ENCODE results near the gene TFCP2. TPM values are rescaled to one million over a fixed set of nuclear protein-coding genes. Genes with fewer than 3 reads are reported as not detected.

TFCP2 gene
- polyA plus RNA-seq, 3 donors from 2014 or later: 10.1 to 16.6 (median 11.7) TPM

- no peaks in the 10 kb centered on the region for H3K27me3 Mint-ChIP-seq (ENCODE audit: low read depth in 3 of 3)
- H3K4me1 Mint-ChIP-seq: no peaks in the 10 kb centered on the region
- no peak overlapping the region for H3K4me3 Mint-ChIP-seq
Observed at GRCh38 chr12:51189790-51190355, 16.9 kb upstream of the TFCP2 start.

GRCh38 chr12:51188359-51189051, 15.6 kb upstream of the TFCP2 start:
- H3K9me3 Mint-ChIP-seq: no peaks in the 10 kb centered on the region
- H3K4me3 Mint-ChIP-seq: no peak overlapping the region
- peaks cover 0 to 4% (median 4%) of the 10 kb centered on the region in 3 donors for H3K36me3 Mint-ChIP-seq
- no peaks in the 10 kb centered on the region for H3K27me3 Mint-ChIP-seq (ENCODE audit: low read depth in 3 of 3)
- no peaks in the 10 kb centered on the region for H3K4me1 Mint-ChIP-seq
- H3K27ac Mint-ChIP-seq: no peak overlapping the region
- DNase-seq: no peak

More at GRCh38 chr12:51189790-51190355, 16.9 kb upstream of the TFCP2 start:
- no peak for DNase-seq
- H3K36me3 Mint-ChIP-seq: peaks cover 0 to 4% (median 4%) of the 10 kb centered on the region in 3 donors
- no peak overlapping the region for H3K27ac Mint-ChIP-seq
- H3K9me3 Mint-ChIP-seq: no peaks in the 10 kb centered on the region

GRCh38 chr12:51187370-51187987, 14.5 kb upstream of the TFCP2 start:
- no peak for DNase-seq
- Mint-ChIP-seq H3K4me3 (no peak overlapping the region), H3K27ac (no peak overlapping the region), H3K27me3 (ENCODE audit: low read depth in 3 of 3) (no peaks in the 10 kb centered on the region), H3K4me1 (no peaks in the 10 kb centered on the region), H3K36me3 (peaks cover 0 to 4% (median 4%) of the 10 kb centered on the region in 3 donors), H3K9me3 (no peaks in the 10 kb centered on the region)

DNA sequence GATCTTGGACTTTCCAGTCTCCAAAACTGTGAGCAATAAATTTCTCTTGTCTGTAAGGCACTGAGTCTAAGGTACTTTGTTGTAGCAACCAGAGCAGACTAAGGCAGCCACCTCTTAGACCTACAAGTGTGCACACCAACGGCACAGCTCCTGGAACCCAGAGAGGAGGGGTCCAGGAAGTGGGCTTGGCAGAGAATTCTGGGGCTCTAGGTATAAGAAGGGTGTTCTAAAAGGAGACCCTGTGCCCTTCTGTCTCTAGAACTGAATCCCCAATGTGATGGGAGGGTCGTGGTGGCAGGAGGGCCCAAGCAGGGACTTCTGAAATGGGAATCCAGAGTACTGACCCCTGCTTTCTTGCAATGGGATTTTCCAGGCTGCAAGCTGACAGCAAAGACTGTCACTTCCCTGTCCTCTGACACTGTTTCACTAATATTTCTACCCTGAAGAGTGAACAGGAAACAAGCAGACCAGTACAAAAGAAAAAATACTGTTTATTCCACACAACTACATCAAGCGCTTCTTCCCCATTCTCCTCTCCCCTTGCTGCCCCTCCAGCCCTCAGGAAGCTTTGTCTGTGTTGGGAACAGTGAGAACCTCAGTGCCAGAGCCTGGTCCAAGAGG, 13.6 kb upstream of the TFCP2 start:
- no peaks in the 10 kb centered on the region for H3K4me1 Mint-ChIP-seq
- peaks cover 0 to 2% (median 0%) of the 10 kb centered on the region in 3 donors for H3K27me3 Mint-ChIP-seq (ENCODE audit: low read depth in 3 of 3)
- H3K9me3 Mint-ChIP-seq: no peaks in the 10 kb centered on the region
- no peak overlapping the region for H3K27ac Mint-ChIP-seq
- no peak overlapping the region for H3K4me3 Mint-ChIP-seq
- peaks cover 0 to 4% (median 4%) of the 10 kb centered on the region in 3 donors for H3K36me3 Mint-ChIP-seq
- DNase-seq: no peak

DNA sequence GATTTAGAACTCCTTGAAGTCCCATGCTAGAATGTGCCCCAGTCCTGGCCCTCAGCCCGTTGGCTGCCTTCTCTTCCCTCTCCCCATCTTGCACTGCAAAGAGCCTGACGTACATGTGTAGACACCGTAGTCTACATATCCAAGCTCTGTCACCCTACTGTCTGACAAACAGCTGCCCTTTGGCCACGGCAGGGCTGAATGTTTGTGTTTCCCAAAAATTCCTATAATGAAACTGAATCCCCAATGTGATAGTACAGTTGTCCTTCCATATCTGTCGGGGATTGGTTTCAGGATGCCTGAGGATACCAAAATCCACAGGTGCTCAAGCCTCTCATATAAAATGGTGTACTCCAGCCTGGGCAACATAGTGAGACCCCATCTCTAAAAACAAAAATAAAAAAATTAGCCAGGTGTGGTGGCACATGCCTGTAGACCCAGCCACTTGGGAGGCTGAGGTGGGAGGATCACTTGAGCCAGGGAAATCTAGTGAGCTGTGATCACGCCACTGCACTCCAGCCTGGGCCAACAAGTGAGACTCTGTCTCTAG, 12.3 kb upstream of the TFCP2 start:
- H3K4me1 Mint-ChIP-seq: no peaks in the 10 kb centered on the region
- H3K36me3 Mint-ChIP-seq: peaks cover 0 to 4% (median 0%) of the 10 kb centered on the region in 3 donors
- H3K4me3 Mint-ChIP-seq: no peak overlapping the region
- DNase-seq: no peak
- H3K9me3 Mint-ChIP-seq: no peaks in the 10 kb centered on the region
- no peak overlapping the region for H3K27ac Mint-ChIP-seq
- H3K27me3 Mint-ChIP-seq (ENCODE audit: low read depth in 3 of 3): peaks cover 0 to 4% (median 0%) of the 10 kb centered on the region in 3 donors

- no peaks in the 10 kb centered on the region for H3K9me3 Mint-ChIP-seq
- no peak overlapping the region for H3K4me3 Mint-ChIP-seq
- no peak overlapping the region for H3K27ac Mint-ChIP-seq
- H3K36me3 Mint-ChIP-seq: no peaks in the 10 kb centered on the region
- DNase-seq: no peak
- H3K4me1 Mint-ChIP-seq: no peaks in the 10 kb centered on the region
- peaks cover 0 to 4% (median 0%) of the 10 kb centered on the region in 3 donors for H3K27me3 Mint-ChIP-seq (ENCODE audit: low read depth in 3 of 3)
Observed at GRCh38 chr12:51183816-51184215, 10.9 kb upstream of the TFCP2 start.

DNA sequence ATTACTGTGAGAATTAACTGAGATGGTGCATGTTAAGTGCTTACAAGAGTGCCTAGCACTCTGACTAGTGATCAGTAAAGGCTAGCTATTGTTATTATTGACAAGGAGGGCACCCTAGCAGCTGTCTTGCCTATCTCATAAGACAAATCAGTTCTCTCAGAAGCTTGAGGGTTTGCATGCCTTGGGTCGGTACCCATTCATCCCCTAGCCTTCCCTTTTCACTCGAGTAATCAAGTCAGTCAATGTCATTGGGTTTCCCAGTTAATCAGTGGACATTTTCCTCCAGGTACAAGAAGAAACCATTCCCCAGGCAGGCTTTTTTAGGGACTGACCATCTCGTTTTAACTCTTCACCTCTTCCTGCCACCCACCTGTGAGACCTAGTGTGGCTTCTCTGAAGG, 10.4 kb upstream of the TFCP2 start:
- H3K9me3 Mint-ChIP-seq: no peaks in the 10 kb centered on the region
- no peak overlapping the region for H3K4me3 Mint-ChIP-seq
- H3K36me3 Mint-ChIP-seq: no peaks in the 10 kb centered on the region
- H3K27ac Mint-ChIP-seq: no peak overlapping the region
- H3K4me1 Mint-ChIP-seq: no peaks in the 10 kb centered on the region
- H3K27me3 Mint-ChIP-seq (ENCODE audit: low read depth in 3 of 3): peaks cover 0 to 4% (median 0%) of the 10 kb centered on the region in 3 donors
- DNase-seq: no peak

DNA sequence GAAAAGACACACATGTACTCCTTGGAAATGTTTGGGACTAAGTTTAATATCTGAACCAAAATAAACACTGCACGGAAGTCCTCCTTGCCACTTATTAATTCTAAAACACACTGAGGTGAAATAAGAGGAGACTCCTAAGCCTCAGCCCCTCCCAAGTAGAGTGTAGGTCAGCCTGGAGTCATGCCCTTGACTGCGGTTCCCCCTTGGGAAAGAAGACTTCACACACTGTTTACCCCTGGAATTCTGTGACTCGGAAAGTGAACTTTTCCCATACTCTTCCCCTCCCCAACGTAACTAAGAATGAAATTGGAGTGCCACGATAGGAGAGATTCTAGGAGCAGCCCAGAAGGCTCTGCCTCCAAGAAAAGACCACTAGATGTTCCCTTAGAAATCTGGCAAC, 8.6 kb upstream of the TFCP2 start:
- no peak for DNase-seq
- no peak overlapping the region for H3K4me3 Mint-ChIP-seq
- peaks cover 0 to 5% (median 4%) of the 10 kb centered on the region in 3 donors for H3K27me3 Mint-ChIP-seq (ENCODE audit: low read depth in 3 of 3)
- no peaks in the 10 kb centered on the region for H3K9me3 Mint-ChIP-seq
- no peak overlapping the region for H3K27ac Mint-ChIP-seq
- H3K4me1 Mint-ChIP-seq: no peaks in the 10 kb centered on the region
- H3K36me3 Mint-ChIP-seq: no peaks in the 10 kb centered on the region

DNA sequence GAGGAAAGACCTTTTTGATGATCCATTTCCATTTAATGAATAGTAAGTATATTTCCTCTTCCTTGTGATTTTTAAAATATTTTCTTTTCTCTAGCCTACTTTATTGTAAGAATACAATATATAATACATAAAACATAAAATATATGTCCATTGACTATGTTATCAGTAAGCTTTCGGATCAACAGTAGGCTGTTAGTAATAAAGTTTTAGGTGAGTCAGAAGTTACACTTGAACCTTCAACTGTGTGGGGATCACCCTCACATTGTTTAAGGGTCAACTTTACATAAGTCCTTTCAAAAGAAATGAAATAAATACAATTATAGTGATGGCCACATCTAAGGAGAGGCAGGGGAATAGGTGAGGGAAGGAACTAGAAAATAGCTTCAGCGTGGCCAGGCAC, 5.0 kb upstream of the TFCP2 start:
- no peak for DNase-seq
- Mint-ChIP-seq H3K4me1 (peaks cover 0 to 5% of the 10 kb centered on the region in 2 donors), H3K36me3 (no peaks in the 10 kb centered on the region), H3K4me3 (no peak overlapping the region), H3K27ac (no peak overlapping the region), H3K27me3 (ENCODE audit: low read depth in 3 of 3) (peaks cover 0 to 8% (median 4%) of the 10 kb centered on the region in 3 donors), H3K9me3 (no peaks in the 10 kb centered on the region)

- no peak for DNase-seq
- peak overlapping the region in 4 of 5 donors; percentile 53 to 87 (median 84) for H3K4me3 Mint-ChIP-seq
- H3K9me3 Mint-ChIP-seq: no peaks in the 10 kb centered on the region
- peaks cover 7 to 9% of the 10 kb centered on the region in 2 donors for H3K4me1 Mint-ChIP-seq
- peak overlapping the region in 4 of 6 donors; percentile 13 to 95 (median 55) for H3K27ac Mint-ChIP-seq
- peaks cover 0 to 8% (median 0%) of the 10 kb centered on the region in 3 donors for H3K27me3 Mint-ChIP-seq (ENCODE audit: low read depth in 3 of 3)
- H3K36me3 Mint-ChIP-seq: no peaks in the 10 kb centered on the region
Observed at GRCh38 chr12:51174501-51174900, 1.6 kb upstream of the TFCP2 start.

DNA sequence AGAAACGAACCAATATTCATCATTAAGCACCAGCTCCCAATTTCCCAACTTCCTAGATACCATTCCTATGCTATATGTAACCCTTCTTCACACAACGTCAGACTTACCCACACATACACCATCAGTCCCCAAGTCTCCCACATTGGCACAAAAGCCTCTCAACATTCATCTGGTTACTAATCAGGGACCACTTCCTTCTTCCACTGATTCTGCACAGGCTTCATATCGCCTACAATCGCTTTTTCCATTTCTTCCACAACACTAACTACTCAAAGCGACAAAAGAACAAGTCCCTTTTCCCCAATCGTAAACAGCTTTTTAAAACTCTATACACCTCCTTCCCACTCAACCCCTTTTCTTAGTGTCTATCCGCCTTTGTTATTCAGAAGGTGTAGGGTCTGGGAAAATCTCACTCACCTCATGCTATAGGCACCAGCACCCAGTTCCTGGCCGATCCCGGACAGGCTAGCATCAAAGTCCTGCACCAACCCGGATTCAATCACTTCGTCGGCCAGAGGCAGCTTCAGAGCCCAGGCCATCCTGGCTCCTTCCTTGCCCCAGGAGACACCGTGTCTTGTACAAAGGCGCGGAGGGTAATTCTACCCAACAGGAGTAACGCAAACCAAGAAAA, 936 bp downstream of the TFCP2 start:
- Mint-ChIP-seq H3K36me3 (no peaks in the 10 kb centered on the region), H3K27me3 (ENCODE audit: low read depth in 3 of 3) (peaks cover 0 to 5% (median 1%) of the 10 kb centered on the region in 3 donors), H3K9me3 (no peaks in the 10 kb centered on the region), H3K4me3 (no peak overlapping the region), H3K4me1 (peaks cover 12 to 16% of the 10 kb centered on the region in 2 donors), H3K27ac (no peak overlapping the region)
- no peak for DNase-seq

DNA sequence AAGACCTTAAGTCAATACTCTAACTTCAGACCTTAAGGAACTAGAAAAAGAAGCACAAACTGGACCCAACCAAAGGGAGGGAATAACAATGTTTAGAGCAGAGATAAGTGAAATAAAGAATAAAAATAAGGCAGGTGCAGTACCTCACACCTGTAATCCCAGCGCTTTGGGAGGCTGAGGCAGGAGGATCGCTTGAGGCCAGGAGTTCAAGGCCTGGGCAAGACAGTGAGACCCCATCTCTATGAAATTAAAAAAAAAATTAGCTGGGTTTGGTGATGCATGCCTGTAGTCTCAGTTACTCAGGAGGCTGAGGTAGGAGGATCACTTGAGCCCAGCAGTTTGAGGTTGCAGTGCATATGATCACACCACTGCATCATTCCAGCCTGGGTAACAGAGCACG, 9.1 kb downstream of the TFCP2 start:
- no peaks in the 10 kb centered on the region for H3K9me3 Mint-ChIP-seq
- peaks cover 0 to 1% (median 0%) of the 10 kb centered on the region in 3 donors for H3K27me3 Mint-ChIP-seq (ENCODE audit: low read depth in 3 of 3)
- no peak for DNase-seq
- peak overlapping the region in 2 of 6 donors; percentile 20 to 65 for H3K27ac Mint-ChIP-seq
- H3K4me3 Mint-ChIP-seq: no peak overlapping the region
- H3K4me1 Mint-ChIP-seq: peaks cover 36 to 61% of the 10 kb centered on the region in 2 donors
- H3K36me3 Mint-ChIP-seq: peaks cover 0 to 11% (median 7%) of the 10 kb centered on the region in 3 donors

GRCh38 chr12:51162217-51162616, 10.7 kb downstream of the TFCP2 start:
- Mint-ChIP-seq H3K27me3 (ENCODE audit: low read depth in 3 of 3) (no peaks in the 10 kb centered on the region), H3K4me3 (no peak overlapping the region), H3K36me3 (peaks cover 0 to 11% (median 7%) of the 10 kb centered on the region in 3 donors), H3K4me1 (peaks cover 34 to 61% of the 10 kb centered on the region in 2 donors), H3K9me3 (no peaks in the 10 kb centered on the region), H3K27ac (no peak overlapping the region)
- no peak for DNase-seq

All from immature natural killer cell (primary cell).